ENCODE data around the gene HORMAD2. TPM values are rescaled to one million over a fixed set of nuclear protein-coding genes. Genes with fewer than 3 reads are reported as not detected.

The HORMAD2 gene
- total RNA-seq, 4 donors from 2014 or later = not detected

GRCh38 chr22:30045901-30046715 is 34.2 kb upstream of the HORMAD2 start:
- TF ChIP-seq CTCF (IDR thresholded peaks at IDR 0.05 in 4 of 5, conservative IDR thresholded peaks at IDR 0.05 in 1 of 5) (no peak), POLR2A (IDR thresholded peaks at IDR 0.05) (no peak)
- DNase-seq = no peak
- intact Hi-C loops (cut with DNase I; ENCODE audit: low total_unique reads) = no loop called here

GRCh38 chr22:30046716-30047363 is 33.4 kb upstream of the HORMAD2 start:
- no peak overlapping the region for H3K27ac ChIP-seq
- no peak overlapping the region for H3K4me3 ChIP-seq
- TF ChIP-seq CTCF (IDR thresholded peaks at IDR 0.05 in 4 of 5, conservative IDR thresholded peaks at IDR 0.05 in 1 of 5) (no peak), POLR2A (IDR thresholded peaks at IDR 0.05) (no peak)
- no peak for ATAC-seq
- no peaks in the 10 kb centered on the region for H3K9me3 ChIP-seq
- no peaks in the 10 kb centered on the region for H3K27me3 ChIP-seq
- intact Hi-C loops (cut with DNase I; ENCODE audit: low total_unique reads) = no loop called here
- in situ Hi-C loops (cut with MboI; ENCODE audit: low sequenced_read_pairs in 4 of 4) = no loop called here
- no peak for DNase-seq
- H3K4me1 ChIP-seq = no peaks in the 10 kb centered on the region
- no peaks in the 10 kb centered on the region for H3K36me3 ChIP-seq

More at GRCh38 chr22:30045901-30046715, 34.2 kb upstream of the HORMAD2 start:
- no peak for ATAC-seq
- Histone ChIP-seq H3K9me3 (no peaks in the 10 kb centered on the region), H3K36me3 (no peaks in the 10 kb centered on the region), H3K4me1 (no peaks in the 10 kb centered on the region), H3K4me3 (no peak overlapping the region), H3K27me3 (no peaks in the 10 kb centered on the region), H3K27ac (no peak overlapping the region)
- in situ Hi-C loops (cut with MboI; ENCODE audit: low sequenced_read_pairs in 4 of 4) = no loop called here

GRCh38 chr22:30047364-30047738 is 32.9 kb upstream of the HORMAD2 start:
- DNase-seq (no peak), ATAC-seq (no peak)
- Histone ChIP-seq H3K4me3 (no peak overlapping the region), H3K9me3 (no peaks in the 10 kb centered on the region), H3K4me1 (no peaks in the 10 kb centered on the region), H3K27ac (no peak overlapping the region), H3K27me3 (no peaks in the 10 kb centered on the region), H3K36me3 (no peaks in the 10 kb centered on the region)
- in situ Hi-C loops (cut with MboI; ENCODE audit: low sequenced_read_pairs in 4 of 4) = no loop called here
- TF ChIP-seq POLR2A (IDR thresholded peaks at IDR 0.05) (no peak), CTCF (IDR thresholded peaks at IDR 0.05 in 4 of 5, conservative IDR thresholded peaks at IDR 0.05 in 1 of 5) (no peak)
- intact Hi-C loops (cut with DNase I; ENCODE audit: low total_unique reads) = no loop called here

- in situ Hi-C loops (cut with MboI; ENCODE audit: low sequenced_read_pairs in 4 of 4) = no loop called here
- intact Hi-C loops (cut with DNase I; ENCODE audit: low total_unique reads) = no loop called here
- no peak overlapping the region for H3K4me3 ChIP-seq
Measured at GRCh38 chr22:30048681-30049080, 31.6 kb upstream of the HORMAD2 start.

More at GRCh38 chr22:30048681-30049080, 31.6 kb upstream of the HORMAD2 start:
- ATAC-seq (no peak), DNase-seq (no peak)
- H3K27ac ChIP-seq = no peak overlapping the region
- H3K9me3 ChIP-seq = no peaks in the 10 kb centered on the region
- H3K36me3 ChIP-seq = no peaks in the 10 kb centered on the region
- no peaks in the 10 kb centered on the region for H3K4me1 ChIP-seq
- no peaks in the 10 kb centered on the region for H3K27me3 ChIP-seq
- TF ChIP-seq CTCF (IDR thresholded peaks at IDR 0.05 in 4 of 5, conservative IDR thresholded peaks at IDR 0.05 in 1 of 5) (no peak), POLR2A (IDR thresholded peaks at IDR 0.05) (no peak)

Measured in gastrocnemius medialis (tissue), 4 donors.